T-helper 1 cell treated with Interleukin-12 subunit alpha and Interleukin-12 subunit beta and Interleukin-4 antibody, amounts not matched to agents 30 μg/mL and 1 μg/mL, for 36 hours (primary cell): ENCODE results near the gene CENPP.

Experiments used
- H3K27ac Mint-ChIP-seq: one replicate; pipeline ENCODE4 v1.8.0; 2021; ENCODE audit warnings: mild to moderate bottlenecking, mixed read lengths
- H3K27me3 Mint-ChIP-seq: one replicate; pipeline ENCODE4 v1.8.0; 2021; ENCODE audit warnings: low read depth, mixed read lengths
- H3K36me3 Mint-ChIP-seq: one replicate; pipeline ENCODE4 v1.8.0; 2021; ENCODE audit warnings: low read depth, mixed read lengths
- H3K4me1 Mint-ChIP-seq: one replicate; pipeline ENCODE4 v1.8.0; 2021; ENCODE audit warnings: low read depth, mixed read lengths
- H3K4me3 Mint-ChIP-seq: one replicate; pipeline ENCODE4 v1.8.0; 2021; ENCODE audit warnings: mild to moderate bottlenecking, moderate library complexity, mixed read lengths
- H3K9me3 Mint-ChIP-seq: one replicate; pipeline ENCODE4 v1.8.0; 2021; ENCODE audit warnings: mixed read lengths

Gene CENPP

GRCh38 chr9:92518199-92518598, 192.4 kb downstream of the CENPP start:
- Mint-ChIP-seq H3K9me3 (no peaks in the 10 kb centered on the region), H3K36me3 (no peaks in the 10 kb centered on the region), H3K27ac (no peak overlapping the region), H3K4me3 (no peak overlapping the region), H3K27me3 (no peaks in the 10 kb centered on the region), H3K4me1 (no peaks in the 10 kb centered on the region)

- no peaks in the 10 kb centered on the region for H3K36me3 Mint-ChIP-seq
- H3K4me3 Mint-ChIP-seq: no peak overlapping the region
- H3K9me3 Mint-ChIP-seq: no peaks in the 10 kb centered on the region
- H3K27ac Mint-ChIP-seq: no peak overlapping the region
- H3K4me1 Mint-ChIP-seq: no peaks in the 10 kb centered on the region
- H3K27me3 Mint-ChIP-seq: no peaks in the 10 kb centered on the region
Observed at GRCh38 chr9:92520837-92521236, 195.1 kb downstream of the CENPP start.

DNA sequence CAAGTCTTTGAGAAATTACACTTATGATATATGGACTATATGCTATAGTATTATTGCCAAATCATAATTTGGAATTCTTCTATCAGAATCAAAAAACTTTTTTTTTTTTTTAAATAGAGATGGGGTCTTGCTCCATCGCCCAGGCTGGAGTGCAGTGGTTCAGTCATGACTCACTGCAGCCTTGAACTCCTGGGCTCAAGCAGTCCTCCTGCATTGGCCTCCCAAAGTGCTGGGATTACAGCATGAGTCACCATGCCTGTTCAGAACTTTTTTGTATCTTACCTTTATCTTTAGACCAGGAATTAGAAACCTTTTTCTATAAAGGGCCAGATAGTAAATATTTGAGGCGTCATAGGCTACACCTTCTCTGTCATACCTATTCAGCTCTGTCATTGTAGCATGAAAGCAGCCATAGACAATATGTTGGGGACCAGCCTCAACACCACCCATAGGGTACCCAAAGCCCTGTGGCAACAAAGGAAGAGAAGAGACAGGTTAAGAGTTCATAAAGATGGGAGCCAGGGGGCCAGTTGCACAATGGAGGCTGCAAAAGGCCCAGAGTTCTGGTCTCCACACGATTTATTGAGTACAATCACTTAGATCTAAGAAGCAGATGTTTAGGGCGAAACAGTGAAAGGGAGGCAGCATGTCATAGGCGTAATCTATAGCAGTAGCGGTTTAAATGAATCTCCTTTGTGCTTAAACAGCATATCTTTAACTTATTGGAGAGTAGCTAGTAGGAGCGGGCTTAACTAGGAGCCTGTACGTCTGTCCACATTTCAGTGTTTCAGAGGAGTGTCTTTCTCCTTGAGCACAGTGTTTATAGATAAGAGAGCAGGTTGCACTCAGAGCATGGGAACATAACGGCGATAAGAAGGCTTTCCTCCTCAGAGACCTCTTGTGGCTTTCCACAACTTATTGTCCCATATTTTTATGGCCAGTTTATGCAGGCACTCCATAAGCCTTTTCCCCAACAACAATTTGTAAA, 197.5 kb downstream of the CENPP start:
- Mint-ChIP-seq H3K4me3 (no peak overlapping the region), H3K4me1 (no peaks in the 10 kb centered on the region), H3K9me3 (no peaks in the 10 kb centered on the region), H3K27me3 (no peaks in the 10 kb centered on the region), H3K36me3 (no peaks in the 10 kb centered on the region), H3K27ac (no peak overlapping the region)

DNA sequence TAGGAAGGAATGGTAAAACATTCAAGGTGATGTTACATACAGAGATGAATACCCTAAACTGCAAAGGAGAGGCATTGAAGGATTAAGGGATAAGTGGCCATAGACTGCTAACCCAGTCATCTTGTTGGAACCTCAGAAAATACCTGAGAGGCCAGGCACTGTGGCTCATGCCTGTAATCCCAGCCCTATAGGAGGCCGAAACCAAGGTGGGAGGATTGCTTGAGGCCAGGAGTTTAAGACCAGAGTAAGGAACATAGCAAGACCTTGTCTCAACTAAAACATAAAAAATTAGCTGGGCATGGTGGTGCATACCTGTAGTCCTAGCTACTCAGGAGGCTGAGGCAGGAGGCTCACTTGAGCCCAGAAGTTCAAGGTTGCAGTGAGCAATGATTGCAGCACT, 199.1 kb downstream of the CENPP start:
- Mint-ChIP-seq H3K27me3 (no peaks in the 10 kb centered on the region), H3K4me1 (no peaks in the 10 kb centered on the region), H3K9me3 (no peaks in the 10 kb centered on the region), H3K27ac (no peak overlapping the region), H3K4me3 (no peak overlapping the region), H3K36me3 (no peaks in the 10 kb centered on the region)

- Mint-ChIP-seq H3K4me1 (no peaks in the 10 kb centered on the region), H3K27me3 (no peaks in the 10 kb centered on the region), H3K9me3 (no peaks in the 10 kb centered on the region), H3K36me3 (no peaks in the 10 kb centered on the region), H3K27ac (no peak overlapping the region), H3K4me3 (no peak overlapping the region)
Observed at GRCh38 chr9:92525306-92525705, 199.6 kb downstream of the CENPP start.

- H3K36me3 Mint-ChIP-seq: no peaks in the 10 kb centered on the region
- H3K27ac Mint-ChIP-seq: no peak overlapping the region
- no peaks in the 10 kb centered on the region for H3K9me3 Mint-ChIP-seq
- H3K4me1 Mint-ChIP-seq: no peaks in the 10 kb centered on the region
- H3K27me3 Mint-ChIP-seq: no peaks in the 10 kb centered on the region
- no peak overlapping the region for H3K4me3 Mint-ChIP-seq
Observed at GRCh38 chr9:92527291-92527828, 201.6 kb downstream of the CENPP start.

DNA sequence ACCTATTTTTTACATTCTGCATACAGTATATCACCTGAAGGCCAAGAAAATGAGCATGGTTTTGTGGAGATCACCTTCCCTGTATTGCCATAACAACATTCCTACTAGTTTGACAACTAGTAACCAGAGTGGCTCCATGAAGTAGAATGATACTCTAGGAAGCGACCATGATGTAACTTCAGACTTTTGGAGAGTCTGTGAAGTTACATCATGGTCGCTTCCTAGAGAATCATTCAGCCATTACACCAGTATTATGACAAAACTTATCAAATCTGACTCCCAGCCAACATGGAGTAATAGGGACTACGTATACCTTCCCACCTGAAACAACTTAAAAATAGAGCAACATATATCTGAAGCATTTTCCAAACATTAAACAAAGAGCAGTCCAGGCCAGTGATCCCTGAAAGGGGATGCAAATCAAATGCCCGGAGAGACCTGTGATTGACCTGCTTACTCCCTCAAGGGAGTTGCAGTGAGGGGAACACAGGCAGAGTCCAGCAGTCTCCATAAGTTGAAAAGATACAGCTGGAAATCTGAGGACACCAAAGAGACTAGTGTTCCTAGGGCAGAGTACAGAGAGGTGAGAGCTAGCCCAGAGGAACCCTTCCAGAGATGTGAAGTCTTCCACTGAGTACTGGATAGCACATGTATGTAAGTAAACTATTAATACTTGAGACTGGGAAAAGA, 202.2 kb downstream of the CENPP start:
- Mint-ChIP-seq H3K27ac (no peak overlapping the region), H3K4me1 (no peaks in the 10 kb centered on the region), H3K36me3 (no peaks in the 10 kb centered on the region), H3K27me3 (no peaks in the 10 kb centered on the region), H3K9me3 (no peaks in the 10 kb centered on the region), H3K4me3 (no peak overlapping the region)

DNA sequence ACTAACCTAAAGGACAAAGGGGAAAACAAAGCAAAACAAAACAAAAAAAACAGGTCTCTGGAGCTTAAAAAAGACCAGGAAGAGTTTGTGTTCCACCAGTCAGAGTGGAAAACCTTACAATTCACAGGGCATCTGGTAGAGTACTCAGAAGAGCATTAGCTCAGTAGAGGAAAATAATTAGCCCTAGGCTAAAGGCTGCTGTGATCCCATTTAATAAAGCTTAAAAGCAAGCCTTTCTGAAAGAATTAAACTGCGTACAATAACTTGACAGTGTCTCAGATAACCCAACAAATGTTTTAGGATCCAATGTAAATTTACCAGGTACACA, 202.7 kb downstream of the CENPP start:
- H3K9me3 Mint-ChIP-seq: no peaks in the 10 kb centered on the region
- no peaks in the 10 kb centered on the region for H3K27me3 Mint-ChIP-seq
- no peak overlapping the region for H3K4me3 Mint-ChIP-seq
- H3K36me3 Mint-ChIP-seq: no peaks in the 10 kb centered on the region
- no peaks in the 10 kb centered on the region for H3K4me1 Mint-ChIP-seq
- H3K27ac Mint-ChIP-seq: no peak overlapping the region

DNA sequence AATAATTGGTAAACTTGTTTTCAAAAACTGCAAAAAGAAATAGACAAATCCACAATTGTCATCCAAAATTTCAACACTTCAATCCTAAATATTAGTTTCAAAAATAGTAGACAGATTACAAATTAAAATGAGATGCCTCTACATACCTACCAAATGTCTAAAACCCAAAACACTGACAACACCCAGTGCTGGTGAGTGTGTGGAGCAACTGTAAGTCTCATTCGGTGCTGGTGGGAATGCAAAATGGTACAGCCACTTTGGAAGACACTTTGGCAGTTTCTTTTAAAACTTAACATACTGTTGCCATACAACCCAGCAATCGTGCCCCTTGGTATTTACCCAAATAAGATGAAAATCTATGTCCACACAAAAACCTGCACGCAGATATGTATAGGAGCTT, 203.4 kb downstream of the CENPP start:
- Mint-ChIP-seq H3K36me3 (no peaks in the 10 kb centered on the region), H3K9me3 (no peaks in the 10 kb centered on the region), H3K27ac (no peak overlapping the region), H3K4me1 (peaks cover 2% of the 10 kb centered on the region), H3K4me3 (no peak overlapping the region), H3K27me3 (no peaks in the 10 kb centered on the region)

DNA sequence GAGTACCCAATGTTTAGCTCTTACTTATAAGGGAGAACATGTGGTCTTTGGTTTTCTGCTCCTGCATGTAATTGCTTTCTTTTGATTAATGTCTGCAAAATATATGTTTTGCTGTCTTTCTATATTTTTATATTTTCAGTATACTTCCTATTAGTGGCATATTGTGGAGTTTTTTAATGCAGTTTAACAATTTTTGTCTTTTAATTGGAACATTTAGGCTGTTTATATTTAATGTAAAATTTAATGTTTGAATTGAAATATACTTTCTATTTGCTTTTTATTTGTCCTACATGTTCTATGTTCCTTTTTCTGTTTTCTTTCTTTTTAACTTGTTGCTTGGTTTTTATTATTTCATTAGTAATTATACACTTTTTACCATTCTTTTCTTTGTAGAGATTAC, 205.1 kb downstream of the CENPP start:
- H3K9me3 Mint-ChIP-seq: no peaks in the 10 kb centered on the region
- H3K27me3 Mint-ChIP-seq: no peaks in the 10 kb centered on the region
- no peaks in the 10 kb centered on the region for H3K36me3 Mint-ChIP-seq
- no peak overlapping the region for H3K4me3 Mint-ChIP-seq
- H3K4me1 Mint-ChIP-seq: peaks cover 4% of the 10 kb centered on the region
- no peak overlapping the region for H3K27ac Mint-ChIP-seq

- Mint-ChIP-seq H3K27ac (no peak overlapping the region), H3K9me3 (no peaks in the 10 kb centered on the region), H3K4me3 (no peak overlapping the region), H3K36me3 (no peaks in the 10 kb centered on the region), H3K27me3 (no peaks in the 10 kb centered on the region), H3K4me1 (peaks cover 4% of the 10 kb centered on the region)
Observed at GRCh38 chr9:92534204-92534603, 208.5 kb downstream of the CENPP start.

GRCh38 chr9:92534674-92535073, 208.9 kb downstream of the CENPP start:
- Mint-ChIP-seq H3K4me1 (peaks cover 4% of the 10 kb centered on the region), H3K9me3 (no peaks in the 10 kb centered on the region), H3K4me3 (no peak overlapping the region)

DNA sequence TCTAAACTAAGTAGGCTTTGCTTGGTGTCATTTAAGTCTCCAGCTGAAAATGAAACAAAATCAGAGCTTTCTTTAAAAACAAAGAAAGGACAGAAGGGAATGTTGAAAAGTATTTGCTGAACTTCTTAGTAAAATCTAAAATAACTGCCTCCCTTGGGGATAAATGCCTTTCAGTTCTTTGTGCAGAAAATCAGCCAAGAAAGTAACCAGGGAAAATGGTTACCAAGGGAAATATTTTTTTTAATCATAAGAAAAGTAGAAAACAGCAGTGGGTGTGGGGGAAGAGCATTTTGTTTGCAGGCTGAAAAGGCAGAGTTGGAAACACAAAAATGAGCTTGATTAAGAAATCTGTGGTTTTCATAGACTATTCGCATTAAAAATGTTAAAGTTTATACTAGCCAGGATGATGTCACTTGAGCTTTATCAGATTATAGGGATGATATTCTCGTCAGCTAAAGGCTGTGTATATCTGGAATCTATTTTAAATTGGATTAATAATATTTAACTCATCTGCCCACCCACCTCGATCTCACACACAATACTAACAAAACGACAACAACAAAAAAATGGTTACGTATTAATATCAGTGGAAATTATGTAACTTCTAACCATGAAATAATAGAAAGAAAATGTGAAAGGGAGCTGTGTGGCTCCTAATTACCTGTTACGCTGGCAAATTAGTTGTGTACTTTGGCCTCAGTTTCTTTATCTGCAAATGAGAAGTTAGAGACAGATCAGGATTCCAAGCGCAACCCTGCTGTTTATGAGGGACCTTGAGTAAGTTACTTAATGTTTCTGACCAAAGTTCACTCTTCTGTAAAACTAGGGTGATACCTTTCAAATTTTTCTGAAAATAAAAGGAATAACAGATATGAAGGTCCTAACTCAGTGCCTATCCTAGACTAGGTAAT, 210.4 kb downstream of the CENPP start, which contains the start of gene ECM2:
ECM2 (minus strand) TSS at position 51 of the 911 bp plus-strand sequence. CDS start 13,124 bp downstream, outside the sequence.
- H3K27me3 Mint-ChIP-seq: no peaks in the 10 kb centered on the region
- no peaks in the 10 kb centered on the region for H3K36me3 Mint-ChIP-seq
- no peak within 1 kb of the TSS for H3K27ac Mint-ChIP-seq
- H3K4me1 Mint-ChIP-seq: peaks cover 4% of the 10 kb centered on the region
- H3K4me3 Mint-ChIP-seq: no peak within 1 kb of the TSS
- H3K9me3 Mint-ChIP-seq: no peaks in the 10 kb centered on the region

More at GRCh38 chr9:92534674-92535073, 208.9 kb downstream of the CENPP start:
- H3K27me3 Mint-ChIP-seq: no peaks in the 10 kb centered on the region
- H3K36me3 Mint-ChIP-seq: no peaks in the 10 kb centered on the region
- H3K27ac Mint-ChIP-seq: no peak overlapping the region

GRCh38 chr9:92538541-92538940, 212.8 kb downstream of the CENPP start:
- Mint-ChIP-seq H3K36me3 (no peaks in the 10 kb centered on the region), H3K27ac (no peak overlapping the region), H3K4me1 (peaks cover 4% of the 10 kb centered on the region), H3K4me3 (no peak overlapping the region), H3K9me3 (no peaks in the 10 kb centered on the region), H3K27me3 (no peaks in the 10 kb centered on the region)
